ENCODE results near the gene LSP1.
"Not testable (repeated sequence)": the region's sequence is repeated elsewhere in the genome, so short reads cannot be mapped to it uniquely, and the experiment has no call there.

Gene LSP1, protein sequence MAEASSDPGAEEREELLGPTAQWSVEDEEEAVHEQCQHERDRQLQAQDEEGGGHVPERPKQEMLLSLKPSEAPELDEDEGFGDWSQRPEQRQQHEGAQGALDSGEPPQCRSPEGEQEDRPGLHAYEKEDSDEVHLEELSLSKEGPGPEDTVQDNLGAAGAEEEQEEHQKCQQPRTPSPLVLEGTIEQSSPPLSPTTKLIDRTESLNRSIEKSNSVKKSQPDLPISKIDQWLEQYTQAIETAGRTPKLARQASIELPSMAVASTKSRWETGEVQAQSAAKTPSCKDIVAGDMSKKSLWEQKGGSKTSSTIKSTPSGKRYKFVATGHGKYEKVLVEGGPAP

DNA sequence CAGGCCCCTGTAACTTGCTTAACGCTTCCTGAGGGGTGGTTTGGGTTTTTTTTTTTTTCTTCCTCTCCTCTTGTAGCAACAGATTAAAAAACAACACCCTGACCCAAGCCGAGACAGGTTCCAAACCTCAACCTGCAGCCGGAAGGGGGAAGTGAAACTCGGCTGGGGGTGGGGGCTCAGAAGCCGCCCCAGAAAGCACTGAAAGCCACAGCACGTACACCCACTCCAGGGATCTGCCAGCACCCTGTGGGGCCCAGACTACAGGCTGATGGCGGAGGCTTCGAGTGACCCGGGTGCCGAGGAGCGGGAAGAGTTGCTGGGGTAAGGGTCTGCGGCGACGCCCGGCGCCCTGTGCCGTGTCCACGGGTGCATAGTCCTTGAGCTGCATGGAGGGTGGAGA, at the start of gene LSP1:
Gene LSP1, plus strand, starts transcription at position 208 of the 400 bp plus-strand sequence. Its CDS starts 61 bp downstream, at position 269.
- DNase-seq: no peak

DNA sequence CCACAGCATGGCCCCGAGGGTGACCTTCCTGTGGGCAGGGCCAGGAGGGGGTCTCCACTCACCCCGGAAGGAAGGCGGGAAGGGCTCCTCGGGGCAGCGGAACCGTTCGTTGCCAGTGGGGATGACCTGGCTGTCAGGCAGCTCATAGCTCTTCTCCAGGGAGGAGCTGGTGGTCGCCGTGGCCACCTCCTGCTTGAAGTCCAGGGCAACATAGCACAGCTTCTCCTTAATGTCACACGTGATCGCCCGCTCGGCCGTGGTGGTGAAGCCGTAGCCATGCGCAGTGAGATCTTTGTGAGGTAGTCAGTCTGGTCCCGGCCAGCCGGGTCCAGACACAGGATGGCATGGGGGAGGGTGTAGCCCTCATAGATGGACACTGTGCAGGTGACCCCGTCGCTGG, 49.6 kb upstream of the LSP1 start:
- no peak for DNase-seq

DNA sequence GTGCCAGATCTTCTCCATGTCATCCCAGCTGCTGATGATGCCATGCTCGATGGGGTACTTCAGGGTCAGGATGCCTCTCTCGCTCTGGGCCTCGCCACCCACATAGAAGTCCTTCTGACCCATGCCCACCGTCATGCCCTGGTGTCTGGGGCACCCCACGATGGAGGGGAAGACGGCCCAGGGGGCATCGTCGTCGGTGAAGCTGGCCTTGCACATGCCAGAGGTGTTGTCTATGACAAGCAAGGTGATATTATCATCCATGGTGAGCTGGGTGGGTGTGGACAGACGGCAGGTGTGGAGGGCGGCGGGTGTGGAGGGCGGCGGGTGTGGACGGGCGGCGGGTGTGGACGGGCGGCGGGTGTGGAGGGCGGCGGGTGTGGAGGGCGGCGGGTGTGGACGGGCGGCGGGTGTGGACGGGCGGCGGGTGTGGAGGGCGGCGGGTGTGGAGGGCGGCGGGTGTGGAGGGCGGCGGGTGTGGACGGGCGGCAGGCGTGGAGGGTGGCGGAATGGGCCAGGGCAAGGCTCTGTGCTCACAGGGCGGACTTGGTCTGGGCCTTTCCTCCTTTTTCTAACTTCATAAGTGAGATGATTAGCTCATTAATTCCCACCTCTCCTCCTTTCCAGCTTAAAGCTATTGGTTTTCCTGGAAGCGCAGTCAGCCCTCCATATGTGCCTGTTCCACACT, 48.9 kb upstream of the LSP1 start:
- not testable (repeated sequence) for DNase-seq

DNA sequence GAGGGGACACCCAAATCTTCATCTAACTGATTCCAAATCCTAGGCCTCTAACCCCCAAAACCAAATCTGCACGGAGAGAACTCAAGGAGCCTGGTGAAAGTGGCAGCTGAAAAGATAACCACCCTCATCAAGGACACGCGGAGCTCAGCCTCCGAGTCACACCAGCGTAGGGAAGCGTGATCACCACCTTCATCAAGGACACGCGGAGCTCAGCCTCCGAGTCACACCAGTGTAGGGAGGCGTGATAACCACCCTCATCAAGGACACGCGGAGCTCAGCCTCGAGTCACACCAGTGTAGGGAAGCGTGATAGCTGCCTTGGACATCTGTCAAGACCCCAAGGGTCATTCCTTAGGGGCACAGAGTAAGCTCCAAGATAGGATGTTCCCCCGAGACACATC, 47.4 kb upstream of the LSP1 start:
- DNase-seq: no peak

DNA sequence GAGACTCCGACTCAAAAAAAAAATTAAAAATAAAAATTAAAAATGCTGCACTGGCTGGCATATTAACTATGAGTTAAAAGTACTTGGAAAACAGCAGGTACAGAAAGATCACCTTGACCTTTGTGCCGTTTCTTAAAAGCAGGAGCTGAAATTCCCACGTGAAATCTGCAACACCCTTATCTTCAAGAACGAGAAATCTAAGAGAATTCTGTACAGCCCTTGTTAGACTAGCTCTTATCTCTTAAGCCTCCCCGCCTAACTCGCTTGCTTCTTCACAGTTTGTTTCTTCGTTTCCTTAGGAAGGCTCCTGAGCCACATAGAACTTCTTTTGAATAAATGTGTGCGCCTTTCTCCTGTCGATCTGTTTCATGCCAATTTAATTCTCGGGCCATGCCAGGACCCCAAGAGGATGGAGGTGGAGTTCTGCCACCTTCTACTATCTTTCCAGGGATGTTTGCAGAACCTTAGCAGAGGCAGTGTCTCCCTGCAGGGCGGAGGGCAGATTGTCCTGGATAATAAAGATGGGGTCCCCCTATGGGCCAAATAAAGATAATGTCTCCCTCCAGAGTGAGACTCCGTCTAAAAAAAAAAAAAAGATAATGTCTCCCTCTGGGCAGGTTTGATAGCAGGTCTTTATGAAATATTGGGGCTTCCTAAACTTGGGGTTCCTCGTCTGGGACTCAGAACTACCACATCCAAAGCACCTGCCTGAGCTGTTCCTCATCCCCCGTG, 45.5 kb upstream of the LSP1 start:
- DNase-seq: no peak

DNA sequence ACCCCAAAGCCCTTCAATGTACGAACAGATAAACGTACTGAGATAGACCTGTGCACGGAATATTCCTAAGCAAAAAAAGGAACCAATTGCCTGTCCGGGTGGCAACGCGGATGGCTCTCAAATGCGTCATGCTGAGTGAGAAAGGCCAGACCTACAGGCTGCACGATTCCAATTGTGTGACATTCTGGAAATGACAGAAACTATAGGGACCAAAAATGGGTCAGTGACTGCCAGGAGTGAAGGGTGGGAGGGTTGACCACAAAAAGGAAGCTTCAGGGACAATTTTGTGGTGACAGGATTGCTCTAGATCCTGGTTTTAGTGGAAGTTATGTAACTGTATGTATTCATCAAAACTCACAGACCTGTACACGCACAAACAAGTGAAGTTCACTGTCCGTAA, 42.1 kb upstream of the LSP1 start:
- no peak for DNase-seq

DNA sequence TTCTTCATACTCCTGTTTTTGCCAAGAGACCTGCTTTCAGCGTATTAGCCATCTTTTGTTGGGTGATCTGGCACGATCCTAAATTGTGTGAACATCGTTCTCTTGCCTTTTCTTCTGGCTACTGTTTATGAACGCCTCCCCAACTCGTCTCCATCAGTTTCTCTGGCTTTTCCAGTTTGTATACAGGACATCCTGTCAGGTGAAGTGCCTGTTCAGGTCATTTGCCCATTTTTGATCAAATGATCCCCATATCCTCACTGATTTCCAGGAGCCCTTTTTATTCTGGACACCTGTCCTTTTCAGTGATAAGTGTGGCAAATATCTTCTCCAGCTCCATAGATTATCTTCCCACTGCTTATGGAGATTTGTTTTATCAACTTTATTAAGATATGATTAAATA, 40.6 kb upstream of the LSP1 start:
- no peak for DNase-seq

DNA sequence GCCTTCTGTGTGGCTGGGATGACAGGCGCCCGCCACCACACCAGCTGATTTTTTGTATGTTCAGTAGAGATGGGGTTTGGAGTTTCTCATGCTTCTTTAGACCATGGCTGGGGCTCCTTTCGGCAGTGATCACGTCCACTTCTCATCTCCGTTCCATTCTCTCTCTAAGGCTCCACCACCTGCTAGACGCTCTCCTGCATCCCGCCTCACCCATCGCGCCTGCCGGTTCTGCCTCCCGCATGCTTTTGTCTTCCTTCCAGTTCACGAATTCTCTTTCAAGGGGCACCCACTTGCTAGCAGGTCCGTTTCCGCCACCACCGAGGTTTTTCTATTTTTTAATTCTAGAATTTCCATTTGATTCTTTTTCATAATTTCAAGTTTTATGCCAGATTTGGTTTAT, 40.1 kb upstream of the LSP1 start:
- DNase-seq: no peak

DNA sequence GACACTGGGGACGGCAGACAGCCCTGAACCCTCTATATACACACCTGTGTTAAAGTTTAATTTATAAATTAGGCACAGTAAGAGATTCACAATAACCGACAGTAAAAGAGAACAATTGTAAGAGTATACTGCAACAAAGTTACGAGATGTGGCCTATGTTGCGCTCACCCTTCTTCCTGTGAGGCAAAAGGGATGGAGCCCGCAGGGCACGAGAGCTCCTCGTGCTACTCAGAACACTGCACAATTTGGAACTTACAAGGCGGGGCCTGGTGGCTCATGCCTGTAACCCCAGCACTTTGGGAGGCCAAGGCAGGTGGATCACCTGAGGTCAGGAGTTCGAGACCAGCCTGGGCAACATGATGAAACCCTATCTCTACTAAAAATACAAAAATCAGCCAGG, 39.5 kb upstream of the LSP1 start:
- not testable (repeated sequence) for DNase-seq

DNA sequence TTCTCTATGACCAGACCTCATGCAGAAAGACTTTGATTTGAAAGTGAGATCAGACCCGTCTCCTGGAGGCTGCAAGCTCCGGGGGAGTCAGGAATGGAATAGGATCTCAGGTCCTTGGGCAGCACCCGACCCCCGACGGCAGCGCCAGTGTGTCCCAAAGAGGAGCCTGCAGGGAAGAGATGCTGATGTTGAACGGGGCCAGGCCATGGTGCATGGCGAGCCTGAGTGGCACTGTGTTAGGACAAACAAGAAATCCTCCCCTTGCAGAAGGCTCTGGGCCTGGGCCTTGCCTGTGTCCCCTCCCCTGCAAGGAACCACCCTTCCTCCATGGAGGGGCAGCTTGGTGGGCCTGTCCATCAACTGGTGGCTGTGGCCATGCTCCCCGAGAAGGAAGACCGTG, 38.2 kb upstream of the LSP1 start:
- DNase-seq: no peak

DNA sequence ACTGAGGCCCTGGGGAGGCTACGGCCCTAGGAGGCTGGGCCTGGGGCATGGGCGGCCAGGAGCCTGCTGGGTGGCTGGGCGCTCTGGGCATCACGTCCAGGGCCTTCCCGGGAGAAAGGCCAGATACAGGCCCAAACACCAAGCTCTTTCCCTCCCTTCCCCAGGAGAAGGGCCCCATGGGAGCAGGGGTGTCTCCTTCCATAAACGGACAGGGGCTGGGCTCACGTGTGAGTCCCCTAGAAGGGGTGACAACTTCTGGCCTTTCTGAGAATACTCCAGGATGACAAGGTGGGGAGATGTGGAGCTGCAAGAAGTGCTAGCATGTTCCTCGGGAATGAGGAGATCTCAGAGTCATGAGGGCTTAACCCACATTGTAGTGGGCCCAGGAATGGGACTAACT, 37.6 kb upstream of the LSP1 start:
- DNase-seq: no peak

DNA sequence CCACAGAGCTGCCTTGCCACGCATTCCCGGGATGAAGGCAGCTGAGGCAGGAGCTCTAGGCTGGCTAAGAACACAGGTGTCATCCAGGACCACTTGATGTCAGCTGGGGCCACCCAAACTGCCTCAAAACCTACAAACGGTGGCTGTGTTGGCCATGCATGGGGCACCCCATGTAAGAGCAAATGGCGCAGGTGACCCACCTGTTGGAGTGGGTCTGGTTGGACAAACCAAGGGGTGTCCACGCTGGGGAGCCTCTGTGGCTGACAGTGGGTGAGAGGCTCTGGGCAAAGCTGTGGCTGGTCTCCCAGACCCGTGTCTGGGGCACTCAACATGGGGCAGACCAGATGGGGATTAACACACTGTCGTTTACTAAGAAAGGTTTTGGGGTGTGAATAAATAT, 37.1 kb upstream of the LSP1 start:
- no peak for DNase-seq

DNA sequence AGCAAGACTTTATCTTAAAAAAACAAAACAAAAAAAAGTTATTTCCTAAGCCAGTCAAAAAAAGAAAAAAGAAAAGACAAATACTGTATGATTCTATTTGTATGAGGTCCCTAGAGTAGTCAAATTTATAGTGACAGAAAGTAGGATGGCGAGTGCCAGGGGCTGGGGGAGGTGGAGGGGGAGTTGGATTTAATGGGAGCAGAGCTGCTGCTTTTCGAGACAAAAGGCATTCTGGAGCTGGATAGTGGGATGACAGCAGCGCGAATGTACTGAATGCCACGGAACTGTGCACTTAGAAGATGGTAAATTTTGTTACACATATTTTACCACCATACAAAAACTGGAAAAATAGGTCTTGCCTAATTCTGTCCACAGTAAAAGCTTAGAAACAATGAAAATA, 35.9 kb upstream of the LSP1 start:
- no peak for DNase-seq

DNA sequence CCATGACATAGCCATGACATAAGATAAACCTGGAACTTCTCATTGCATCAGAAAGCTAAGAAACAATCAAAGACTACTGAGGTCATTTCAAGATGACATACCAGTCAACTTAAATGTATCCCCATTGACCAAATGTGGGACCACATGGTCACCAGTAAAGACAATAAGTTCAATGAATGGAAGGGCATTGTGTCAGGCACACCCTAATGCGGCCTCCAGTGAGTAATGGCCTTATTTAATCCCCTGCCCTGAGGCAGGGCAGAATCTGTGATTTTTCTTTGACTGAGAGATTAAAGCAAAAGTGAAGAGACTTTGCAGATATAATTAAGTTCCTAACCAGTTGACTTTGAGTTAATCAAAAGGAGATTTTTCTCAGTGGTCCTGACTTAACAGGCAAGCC, 35.4 kb upstream of the LSP1 start:
- no peak for DNase-seq

DNA sequence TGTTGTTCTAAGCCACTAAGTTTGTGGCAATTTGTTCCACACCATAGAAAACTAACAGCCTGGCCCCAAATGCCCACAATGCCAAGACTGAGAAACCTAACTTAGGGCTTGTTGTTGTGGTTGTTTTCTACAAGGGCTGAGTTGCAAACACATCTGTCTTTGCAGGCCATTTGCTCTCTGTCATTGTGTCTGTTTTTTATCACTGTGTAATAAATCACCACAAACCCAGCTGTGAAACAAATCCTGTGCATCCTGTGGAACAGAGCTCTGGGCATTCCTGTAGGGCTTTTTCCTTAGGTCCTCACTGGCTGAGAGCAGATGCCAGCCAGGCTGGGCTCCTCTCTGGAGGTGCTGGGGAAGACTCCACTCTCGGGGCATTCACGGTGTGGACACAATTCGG, 33.8 kb upstream of the LSP1 start:
- no peak for DNase-seq

DNA sequence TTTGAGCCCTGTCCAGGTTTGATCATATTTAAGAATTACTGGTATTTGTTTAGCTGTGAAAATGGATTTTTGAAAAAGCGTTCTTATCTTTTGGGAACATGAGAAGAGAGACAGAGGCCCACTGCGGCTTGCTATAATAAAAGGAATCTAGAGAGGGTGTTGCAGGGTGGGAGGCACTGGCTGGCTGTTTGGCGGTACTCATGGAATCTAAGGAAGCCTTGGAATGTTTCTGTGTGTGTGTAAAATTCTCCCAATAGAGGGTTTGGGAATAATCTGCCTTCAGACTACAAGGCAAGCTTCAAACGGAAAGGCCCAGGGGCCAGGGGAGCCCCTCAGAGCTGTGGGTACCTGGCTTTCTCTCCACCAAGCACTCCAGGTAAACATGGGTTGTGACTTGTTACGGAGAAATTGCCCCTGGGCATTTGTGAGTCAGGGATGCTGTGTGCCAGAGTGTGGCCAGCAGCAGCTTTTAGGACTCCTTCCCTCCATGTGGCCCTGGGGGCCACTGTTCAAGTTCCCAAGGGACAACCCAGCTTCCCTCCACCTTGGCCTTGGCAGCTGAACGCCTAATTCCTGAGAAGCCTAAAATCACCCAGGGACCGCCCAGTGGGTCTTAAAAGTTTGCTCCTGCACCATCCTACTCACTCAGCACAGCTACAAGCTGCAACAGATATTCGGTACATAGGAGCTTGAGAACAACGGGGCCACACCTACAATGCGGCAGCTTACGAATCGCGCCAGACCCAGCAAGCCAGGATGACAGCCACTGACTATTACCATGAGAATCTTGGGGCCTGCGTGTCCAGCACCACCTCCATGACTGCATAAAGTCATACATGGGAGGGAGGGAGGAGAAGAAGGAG, 32.2 kb upstream of the LSP1 start:
- no peak for DNase-seq

DNA sequence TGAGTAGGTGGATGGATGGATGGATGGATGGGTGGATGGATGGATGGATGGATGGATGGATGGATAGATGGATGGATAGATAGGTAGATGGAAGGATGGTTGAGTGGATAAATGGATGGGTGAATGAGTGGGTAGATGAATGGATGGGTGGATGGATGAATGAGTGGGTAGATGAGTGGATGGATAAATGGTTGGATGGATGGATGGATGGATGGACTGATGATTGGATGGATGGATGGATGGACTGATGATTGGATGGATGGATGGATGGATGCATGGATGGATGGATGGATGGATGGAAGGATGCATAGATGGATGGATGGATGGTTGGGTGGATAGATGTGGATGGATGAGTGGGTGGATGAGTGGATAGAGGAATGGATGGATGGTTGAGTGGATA, 31.3 kb upstream of the LSP1 start:
- no peak for DNase-seq

DNA sequence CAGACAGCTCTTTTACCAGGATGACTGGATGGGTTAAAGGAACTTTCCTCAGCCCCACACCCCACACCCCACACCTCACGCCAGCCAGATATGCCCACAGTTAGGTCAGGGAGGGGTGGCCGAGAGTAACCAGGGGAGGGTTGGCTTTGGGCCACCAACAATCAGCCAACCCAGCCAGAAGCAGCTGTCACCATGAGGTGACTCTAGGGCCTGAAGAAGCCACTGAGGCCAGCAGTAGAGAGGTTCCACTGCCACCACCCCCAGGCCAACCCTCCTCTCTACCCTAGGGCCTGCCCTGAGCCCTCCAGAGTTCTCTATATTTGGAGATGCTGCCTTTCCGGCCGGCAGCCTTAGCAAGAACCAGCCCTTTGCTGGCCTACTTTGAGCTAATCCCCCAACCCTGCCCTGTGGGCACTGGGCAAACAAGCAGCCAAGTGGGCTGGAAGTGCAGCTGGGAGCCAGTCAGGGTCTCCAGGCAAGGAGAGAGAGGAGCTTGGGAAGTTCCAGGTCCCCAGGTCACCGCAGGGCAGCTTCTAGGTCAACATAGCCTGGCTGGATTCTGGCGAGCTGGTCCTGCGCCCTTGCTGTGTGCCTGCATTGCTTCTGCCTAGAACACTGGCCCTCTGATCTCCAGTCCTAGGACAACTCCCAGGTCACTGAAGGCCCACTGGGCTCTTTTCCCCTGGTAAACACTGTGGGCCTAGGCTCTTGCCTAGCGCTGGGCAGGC, 30.1 kb upstream of the LSP1 start:
- DNase-seq: no peak

DNA sequence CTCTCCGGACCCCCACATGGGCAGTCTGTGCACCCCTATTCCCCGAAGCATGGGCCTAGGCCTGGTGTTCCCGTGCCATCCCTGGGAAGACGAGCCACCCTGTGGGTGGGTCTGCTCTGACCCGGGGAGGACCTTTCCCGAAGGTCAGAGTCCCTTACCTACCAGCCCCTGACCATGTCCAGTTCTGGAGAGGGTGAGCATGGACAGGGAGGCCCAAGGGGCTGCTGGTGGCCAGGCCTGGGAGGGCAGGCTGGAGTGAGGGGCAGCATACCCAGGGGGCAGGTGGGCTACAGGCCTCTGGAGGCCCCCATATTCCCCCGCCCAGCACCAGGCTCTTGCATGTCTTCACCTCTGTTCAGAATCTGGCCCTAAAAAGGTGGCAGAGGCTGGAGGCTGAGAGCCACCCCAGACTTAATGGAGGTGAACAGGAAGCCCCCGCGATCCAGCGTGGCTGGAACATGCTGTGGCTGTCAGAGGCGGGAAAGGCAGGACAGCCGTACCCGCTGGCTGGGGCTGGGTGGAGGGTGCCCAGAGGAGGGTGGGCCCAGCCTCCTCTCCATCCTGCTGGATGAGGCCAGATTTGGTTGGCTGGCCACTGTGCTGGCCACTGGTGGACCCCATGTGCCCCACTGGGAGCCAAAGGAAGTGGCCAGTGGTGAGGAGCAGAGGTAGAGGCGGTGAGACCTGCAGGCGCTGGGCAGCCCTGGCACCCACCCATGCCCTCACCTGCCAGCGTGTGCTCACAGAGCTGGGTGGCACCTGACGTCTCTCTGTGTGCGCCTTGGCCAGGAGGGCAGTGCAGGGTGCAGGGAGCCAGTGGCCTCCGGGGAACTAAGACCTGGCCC, 29.3 kb upstream of the LSP1 start:
- no peak for DNase-seq

DNA sequence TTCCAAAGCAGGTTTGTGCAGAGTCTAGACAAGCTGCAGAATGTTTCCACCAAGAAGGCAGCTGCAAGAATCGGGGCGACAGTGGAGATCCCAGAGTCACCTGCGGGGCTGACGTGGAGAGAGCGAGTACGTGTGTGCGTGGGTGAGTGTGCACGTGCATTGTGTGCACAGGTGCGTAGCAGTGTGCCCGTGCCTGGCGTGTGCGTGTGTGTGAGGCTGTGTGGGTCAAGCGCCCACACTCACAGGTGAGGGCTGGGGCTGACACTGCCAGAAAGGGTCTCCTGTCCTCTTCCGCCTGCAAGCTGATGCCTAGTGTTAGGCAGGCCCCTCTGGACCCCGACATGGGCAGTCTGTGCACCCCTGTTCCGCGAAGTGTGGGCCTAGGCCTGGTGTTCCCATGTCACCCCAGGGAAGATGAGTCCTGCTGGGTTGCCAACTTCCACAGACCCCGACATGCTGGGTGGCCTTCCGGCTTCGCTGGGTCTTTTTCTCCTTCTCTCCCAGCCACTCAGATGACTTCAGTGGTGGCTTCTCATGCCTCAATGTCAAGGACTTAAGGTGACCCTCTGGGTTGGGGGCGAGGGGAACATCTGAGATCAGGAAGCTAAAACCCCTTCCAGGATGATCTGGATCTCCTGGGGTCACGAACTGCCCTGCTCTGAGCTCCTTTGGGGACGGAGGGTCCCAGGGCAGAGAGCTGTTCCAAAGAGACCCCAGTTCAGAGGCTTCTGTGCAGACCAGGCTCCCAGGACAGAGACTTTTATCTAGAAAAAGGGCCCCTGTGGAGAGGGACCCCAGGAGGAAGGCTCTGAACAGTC, 28.5 kb upstream of the LSP1 start:
- no peak for DNase-seq
